ENCODE results near the gene CREG2.

The CREG2 gene

GRCh38 chr2:101402630-101403029, 15.3 kb upstream of the CREG2 start:
- H3K9ac ChIP-seq = 0 out of 22 replicates have a peak overlapping the region, but pooled peaks of 2 of the 11 experiments have one; percentile 19 to 20
- peaks cover 0 to 11% (median 0%) of the 10 kb centered on the region in 11 experiments; a peak in 4 of 22 replicates for H3K27me3 ChIP-seq
- peak overlapping the region in 10 of 11 experiments; percentile 8 to 91 (median 83); a peak in 17 of 22 replicates for H3K4me2 ChIP-seq
- H3K9me3 ChIP-seq (replicated peaks in 1 of 11) = no peaks in the 10 kb centered on the region
- H3K4me1 ChIP-seq = peaks cover 62 to 92% (median 82%) of the 10 kb centered on the region in 10 experiments
- H3K36me3 ChIP-seq = peaks cover 0 to 29% (median 0%) of the 10 kb centered on the region in 11 experiments; a peak in 6 of 22 replicates
- no peak for TF ChIP-seq Cebpa-rat (IDR thresholded peaks at IDR 0.05)
- H3K27ac ChIP-seq = peak overlapping the region in 6 of 11 experiments; percentile 16 to 84 (median 80); a peak in 10 of 22 replicates
- H4K20me1 ChIP-seq = peaks cover 0 to 13% (median 0%) of the 10 kb centered on the region in 11 experiments; a peak in 3 of 22 replicates
- H3K4me3 ChIP-seq = no peak overlapping the region

- peaks cover 0 to 13% (median 0%) of the 10 kb centered on the region in 11 experiments; a peak in 3 of 22 replicates for H4K20me1 ChIP-seq
- H3K4me2 ChIP-seq = peak overlapping the region; percentile 80 to 91 (median 86)
- peaks cover 56 to 85% (median 76%) of the 10 kb centered on the region in 10 experiments for H3K4me1 ChIP-seq
- H3K36me3 ChIP-seq = peaks cover 0 to 29% (median 0%) of the 10 kb centered on the region in 11 experiments; a peak in 6 of 22 replicates
- H3K27me3 ChIP-seq = peaks cover 0 to 11% (median 0%) of the 10 kb centered on the region in 11 experiments; a peak in 4 of 22 replicates
- H3K27ac ChIP-seq = peak overlapping the region in 8 of 11 experiments; percentile 61 to 84 (median 76); a peak in 15 of 22 replicates
- peak overlapping the region in 5 of 11 experiments; percentile 53 to 72 (median 66); a peak in 7 of 22 replicates for H3K9ac ChIP-seq
- TF ChIP-seq Cebpa-rat (IDR thresholded peaks at IDR 0.05) = no peak
- no peak overlapping the region for H3K4me3 ChIP-seq
- no peaks in the 10 kb centered on the region for H3K9me3 ChIP-seq (replicated peaks in 1 of 11)
Observed at GRCh38 chr2:101401906-101402305, 14.6 kb upstream of the CREG2 start.

DNA sequence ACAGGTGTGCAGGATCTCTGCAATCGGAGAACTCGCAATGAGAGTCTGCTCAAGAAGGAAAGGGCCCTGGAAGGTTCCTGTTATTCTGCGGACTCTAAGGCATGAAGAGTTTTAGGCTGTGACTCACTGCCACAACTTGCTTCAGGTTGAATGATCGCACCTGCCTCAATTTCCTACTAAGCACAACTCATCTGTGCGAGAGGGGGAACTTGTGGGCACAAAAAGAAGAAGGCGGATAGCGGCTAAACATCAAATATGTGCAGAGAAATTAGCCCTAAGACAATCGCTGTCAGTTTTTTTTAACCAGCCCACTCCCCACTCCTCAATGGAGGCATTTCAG, 14.0 kb upstream of the CREG2 start:
- no peaks in the 10 kb centered on the region for H3K9me3 ChIP-seq (replicated peaks in 1 of 11)
- TF ChIP-seq Cebpa-rat (IDR thresholded peaks at IDR 0.05) = no peak
- H3K36me3 ChIP-seq = peaks cover 0 to 29% (median 0%) of the 10 kb centered on the region in 11 experiments; a peak in 6 of 22 replicates
- peak overlapping the region in 8 of 11 experiments; percentile 8 to 72 (median 58); a peak in 12 of 22 replicates for H3K9ac ChIP-seq
- H3K4me1 ChIP-seq = peaks cover 50 to 78% (median 70%) of the 10 kb centered on the region in 10 experiments
- H3K4me2 ChIP-seq = peak overlapping the region; percentile 80 to 91 (median 86)
- peaks cover 0 to 11% (median 0%) of the 10 kb centered on the region in 11 experiments; a peak in 4 of 22 replicates for H3K27me3 ChIP-seq
- peak overlapping the region in 8 of 11 experiments; percentile 61 to 84 (median 76); a peak in 16 of 22 replicates for H3K27ac ChIP-seq
- H3K4me3 ChIP-seq = peak overlapping the region in 2 of 10 experiments; percentile 7 to 30; a peak in 2 of 20 replicates
- H4K20me1 ChIP-seq = peaks cover 0 to 13% (median 0%) of the 10 kb centered on the region in 11 experiments; a peak in 3 of 22 replicates

DNA sequence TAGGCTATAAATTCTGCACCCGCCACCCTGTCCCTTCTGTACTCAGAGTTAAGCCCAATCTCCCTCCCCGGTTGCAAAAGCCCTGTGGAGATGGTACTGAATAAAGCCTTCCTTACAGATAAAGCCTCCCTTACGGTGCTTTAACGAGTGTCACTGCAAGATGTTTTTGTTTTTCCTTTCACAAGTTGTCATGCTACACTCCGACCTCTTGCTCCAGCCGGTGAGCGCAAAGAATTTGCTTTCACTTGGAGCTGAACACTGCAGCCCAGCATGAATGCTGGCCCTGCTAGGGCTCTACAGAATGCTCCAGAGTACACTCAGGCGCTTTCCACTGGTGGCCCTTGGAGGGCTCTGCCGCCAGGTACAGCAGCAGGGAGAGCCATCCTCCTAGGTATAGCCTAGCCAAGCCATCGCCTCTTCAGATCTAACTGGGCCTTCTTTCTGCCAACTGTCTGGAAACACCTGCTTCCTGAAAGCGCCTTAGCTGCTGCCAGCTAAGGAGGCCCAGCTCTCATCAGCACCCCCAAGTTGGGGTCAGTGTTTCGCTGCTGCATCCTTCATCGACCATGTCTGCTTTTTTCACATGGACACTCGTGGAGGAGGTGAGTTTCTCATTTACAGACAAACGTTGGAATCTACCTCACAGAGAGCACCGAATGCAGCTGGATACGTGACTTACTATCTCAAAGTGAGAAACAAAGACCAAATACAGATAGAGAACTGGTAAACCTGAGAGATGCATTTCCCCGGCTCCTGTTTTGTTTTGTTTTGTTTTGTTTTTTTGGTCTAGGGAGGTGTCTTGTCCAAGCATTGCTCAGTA, 13.4 kb upstream of the CREG2 start:
- H3K27me3 ChIP-seq = peaks cover 0 to 11% (median 0%) of the 10 kb centered on the region in 11 experiments; a peak in 4 of 22 replicates
- peak overlapping the region; percentile 80 to 91 (median 86) for H3K4me2 ChIP-seq
- H4K20me1 ChIP-seq = peaks cover 0 to 13% (median 0%) of the 10 kb centered on the region in 11 experiments; a peak in 3 of 22 replicates
- peaks cover 44 to 73% (median 64%) of the 10 kb centered on the region in 10 experiments for H3K4me1 ChIP-seq
- TF ChIP-seq Cebpa-rat (IDR thresholded peaks at IDR 0.05) = no peak
- peak overlapping the region in 5 of 10 experiments; percentile 2 to 31 (median 7); a peak in 6 of 20 replicates for H3K4me3 ChIP-seq
- H3K27ac ChIP-seq = peak overlapping the region in 9 of 11 experiments; percentile 46 to 84 (median 71); a peak in 18 of 22 replicates
- peaks cover 0 to 4% (median 0%) of the 10 kb centered on the region in 11 experiments; a peak in 3 of 22 replicates for H3K9me3 ChIP-seq (replicated peaks in 1 of 11)
- H3K36me3 ChIP-seq = peaks cover 0 to 29% (median 0%) of the 10 kb centered on the region in 11 experiments; a peak in 6 of 22 replicates
- peak overlapping the region in 9 of 11 experiments; percentile 7 to 72 (median 53); a peak in 16 of 22 replicates for H3K9ac ChIP-seq

GRCh38 chr2:101400048-101400447, 12.7 kb upstream of the CREG2 start:
- peaks cover 0 to 29% (median 0%) of the 10 kb centered on the region in 11 experiments; a peak in 6 of 22 replicates for H3K36me3 ChIP-seq
- peaks cover 0 to 13% (median 0%) of the 10 kb centered on the region in 11 experiments; a peak in 3 of 22 replicates for H4K20me1 ChIP-seq
- peak overlapping the region in 9 of 11 experiments; percentile 7 to 72 (median 53); a peak in 16 of 22 replicates for H3K9ac ChIP-seq
- peaks cover 37 to 66% (median 58%) of the 10 kb centered on the region in 10 experiments for H3K4me1 ChIP-seq
- no peak for TF ChIP-seq Cebpa-rat (IDR thresholded peaks at IDR 0.05)
- H3K27ac ChIP-seq = peak overlapping the region in 9 of 11 experiments; percentile 46 to 84 (median 71); a peak in 18 of 22 replicates
- H3K9me3 ChIP-seq (replicated peaks in 1 of 11) = peaks cover 0 to 6% (median 0%) of the 10 kb centered on the region in 11 experiments; a peak in 3 of 22 replicates
- H3K27me3 ChIP-seq = peaks cover 0 to 11% (median 0%) of the 10 kb centered on the region in 11 experiments; a peak in 4 of 22 replicates
- H3K4me2 ChIP-seq = peak overlapping the region; percentile 80 to 91 (median 86)
- H3K4me3 ChIP-seq = peak overlapping the region in 3 of 10 experiments; percentile 7 to 31 (median 7); a peak in 3 of 20 replicates

DNA sequence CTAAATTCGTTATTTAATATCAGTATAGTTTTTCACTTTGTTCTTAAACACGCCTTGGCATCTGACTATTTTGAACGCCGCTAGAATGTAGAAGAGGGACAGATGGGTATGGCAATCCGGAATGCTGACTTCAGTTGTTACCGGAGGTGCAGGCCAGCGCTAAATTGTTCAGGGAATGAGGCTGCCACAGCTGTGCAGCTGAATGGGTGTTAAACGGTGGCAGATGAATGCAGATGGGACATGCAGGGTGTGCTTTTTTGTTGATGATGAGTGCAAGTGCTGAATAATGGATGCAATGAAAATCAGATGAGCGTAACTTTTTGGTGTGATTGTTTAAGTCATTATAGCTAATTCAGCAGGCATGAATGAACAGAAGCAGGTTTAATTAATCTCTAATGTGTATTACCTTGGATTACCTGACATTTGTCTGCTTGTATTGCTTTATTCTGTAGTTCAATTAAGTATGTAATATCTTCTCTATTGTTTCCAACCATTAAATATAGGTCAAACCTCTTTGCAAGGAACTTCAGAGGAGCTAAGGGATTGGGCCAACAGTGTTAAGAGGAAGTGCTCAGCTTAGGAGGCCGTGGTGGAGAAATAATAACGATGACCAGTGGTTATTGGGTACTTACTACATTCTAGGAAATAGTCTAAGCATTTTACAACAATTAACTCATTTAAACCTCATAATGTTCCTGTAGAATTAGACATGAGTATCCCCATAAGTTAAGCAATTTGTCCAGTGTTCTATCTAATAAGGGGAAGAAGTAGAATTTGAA, 11.9 kb upstream of the CREG2 start:
- H3K4me2 ChIP-seq = peak overlapping the region; percentile 80 to 91 (median 86)
- H3K4me3 ChIP-seq = no peak overlapping the region

GRCh38 chr2:101398116-101398821, 11.0 kb upstream of the CREG2 start:
- peaks cover 0 to 11% (median 0%) of the 10 kb centered on the region in 11 experiments; a peak in 4 of 22 replicates for H3K27me3 ChIP-seq
- no peak overlapping the region for H3K4me2 ChIP-seq
- no peak overlapping the region for H3K4me3 ChIP-seq
- H3K36me3 ChIP-seq = peaks cover 0 to 23% (median 0%) of the 10 kb centered on the region in 11 experiments; a peak in 6 of 22 replicates
- TF ChIP-seq Cebpa-rat (IDR thresholded peaks at IDR 0.05) = no peak
- H4K20me1 ChIP-seq = peaks cover 0 to 13% (median 0%) of the 10 kb centered on the region in 11 experiments; a peak in 3 of 22 replicates
- peaks cover 30 to 50% (median 44%) of the 10 kb centered on the region in 10 experiments for H3K4me1 ChIP-seq
- H3K27ac ChIP-seq = no peak overlapping the region
- peaks cover 0 to 6% (median 0%) of the 10 kb centered on the region in 11 experiments; a peak in 3 of 22 replicates for H3K9me3 ChIP-seq (replicated peaks in 1 of 11)
- no peak overlapping the region for H3K9ac ChIP-seq

More for the DNA sequence above, 11.9 kb upstream of the CREG2 start:
- peaks cover 0 to 11% (median 0%) of the 10 kb centered on the region in 11 experiments; a peak in 4 of 22 replicates for H3K27me3 ChIP-seq
- H3K36me3 ChIP-seq = peaks cover 0 to 23% (median 0%) of the 10 kb centered on the region in 11 experiments; a peak in 6 of 22 replicates
- peak overlapping the region in 9 of 11 experiments; percentile 46 to 84 (median 71); a peak in 18 of 22 replicates for H3K27ac ChIP-seq
- peaks cover 0 to 6% (median 0%) of the 10 kb centered on the region in 11 experiments; a peak in 3 of 22 replicates for H3K9me3 ChIP-seq (replicated peaks in 1 of 11)
- peak overlapping the region in 2 of 11 experiments; percentile 53 to 72; a peak in 4 of 22 replicates for H3K9ac ChIP-seq
- H4K20me1 ChIP-seq = peaks cover 0 to 13% (median 0%) of the 10 kb centered on the region in 11 experiments; a peak in 3 of 22 replicates
- no peak for TF ChIP-seq Cebpa-rat (IDR thresholded peaks at IDR 0.05)
- H3K4me1 ChIP-seq = peaks cover 30 to 58% (median 49%) of the 10 kb centered on the region in 10 experiments

Measured in BLaER1 treated with 17β-estradiol and CSF1 and Interleukin-3, amounts not matched to agents 10 nM and 100 nM (cell line).